CD4-positive, alpha-beta T cell treated with Interleukin-4 for 1 hour (primary cell): Measurements from ENCODE around the gene YES1.
"Not testable (repeated sequence)": the region's sequence is repeated elsewhere in the genome, so short reads cannot be mapped to it uniquely, and the experiment has no call there.

ENCODE experiments used
- DNase-seq, 2 donors: peaks; one replicate each; pipeline ENCODE4 v3.0.0-alpha.2; 2020 to 2022

Gene YES1

DNA sequence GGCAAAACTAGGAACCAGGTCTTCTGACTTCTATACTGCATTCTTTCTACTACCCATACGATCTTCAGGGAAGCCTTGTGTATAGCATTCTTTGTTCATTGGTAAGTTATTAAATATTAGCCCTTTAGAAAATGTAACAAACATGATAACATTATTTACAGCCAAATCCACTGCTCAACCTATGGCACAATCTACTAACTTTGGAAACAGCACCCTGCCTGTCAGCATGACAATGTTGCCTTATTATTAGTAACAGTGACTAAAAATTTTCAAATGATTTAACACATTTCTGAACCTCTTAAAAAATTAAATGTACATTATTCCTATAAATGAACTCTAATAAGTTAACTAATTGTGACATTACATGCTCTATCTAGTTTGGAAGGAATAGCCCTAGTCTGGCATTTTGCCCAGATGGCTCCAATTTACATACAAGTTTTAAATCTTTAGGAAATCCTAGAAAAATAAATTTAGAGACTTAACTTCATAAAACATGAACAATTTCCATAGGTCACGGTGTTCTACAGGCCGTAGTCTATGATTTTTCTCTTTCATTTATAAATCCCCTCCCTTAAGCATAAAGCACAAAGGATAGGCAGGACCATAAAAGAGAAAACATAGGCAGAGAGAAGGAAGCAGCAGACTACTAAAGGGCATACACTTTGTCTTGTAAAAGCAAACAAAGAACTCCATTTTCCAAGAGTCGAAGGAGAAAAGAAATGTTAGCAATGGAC lies 33.7 kb downstream of the YES1 start:
- DNase-seq: no peak

- DNase-seq: no peak
Measured at GRCh38 chr18:777021-777420, 35.0 kb downstream of the YES1 start.

- DNase-seq: not testable (repeated sequence)
Measured at GRCh38 chr18:776044-776443, 36.0 kb downstream of the YES1 start.

GRCh38 chr18:774811-775210 lies 37.2 kb downstream of the YES1 start:
- DNase-seq: no peak

GRCh38 chr18:773980-774624 lies 37.9 kb downstream of the YES1 start:
- no peak for DNase-seq

- DNase-seq: no peak
Measured at GRCh38 chr18:770583-770961, 41.5 kb downstream of the YES1 start.

- no peak for DNase-seq
Measured at GRCh38 chr18:767961-768360, 44.1 kb downstream of the YES1 start.

GRCh38 chr18:767084-767882 lies 44.8 kb downstream of the YES1 start:
- DNase-seq: no peak

DNA sequence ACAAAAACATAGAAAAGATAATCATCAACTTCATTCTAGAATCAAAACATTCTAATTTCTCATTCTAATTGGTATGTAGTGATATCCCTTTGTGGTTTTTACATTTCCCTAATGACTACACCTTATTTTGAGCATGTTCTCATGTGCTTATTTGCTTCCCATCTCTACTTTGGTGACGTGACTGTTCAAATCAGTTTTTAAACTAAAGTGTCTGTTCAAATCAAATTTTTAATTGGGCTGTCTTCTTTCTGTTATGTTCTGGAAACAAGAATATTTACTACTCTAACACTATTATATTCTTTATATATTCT lies 45.5 kb downstream of the YES1 start:
- no peak for DNase-seq

- no peak for DNase-seq
Measured at GRCh38 chr18:765764-766549, 46.1 kb downstream of the YES1 start.

- not testable (repeated sequence) for DNase-seq
Measured at GRCh38 chr18:759864-760263, 52.2 kb downstream of the YES1 start.

DNA sequence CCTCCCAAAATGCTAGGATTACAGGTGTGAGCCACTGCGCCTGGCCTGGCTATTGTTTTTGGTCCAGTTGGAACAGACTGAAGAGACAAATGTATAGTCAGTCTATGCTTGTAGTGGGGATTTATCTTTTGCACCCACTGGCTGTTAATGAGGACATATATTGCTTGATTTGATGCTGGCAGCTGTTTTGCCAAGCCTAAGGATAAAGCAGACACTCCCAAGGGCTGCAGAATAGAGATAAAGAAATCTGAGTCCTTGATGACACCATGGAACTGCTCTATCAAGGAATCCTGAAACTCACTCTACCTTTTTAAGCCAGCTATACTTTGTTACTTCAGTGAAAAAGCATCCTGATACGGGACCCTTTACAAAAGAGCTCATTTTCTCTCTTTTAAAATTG lies 56.5 kb downstream of the YES1 start:
- DNase-seq: no peak

DNA sequence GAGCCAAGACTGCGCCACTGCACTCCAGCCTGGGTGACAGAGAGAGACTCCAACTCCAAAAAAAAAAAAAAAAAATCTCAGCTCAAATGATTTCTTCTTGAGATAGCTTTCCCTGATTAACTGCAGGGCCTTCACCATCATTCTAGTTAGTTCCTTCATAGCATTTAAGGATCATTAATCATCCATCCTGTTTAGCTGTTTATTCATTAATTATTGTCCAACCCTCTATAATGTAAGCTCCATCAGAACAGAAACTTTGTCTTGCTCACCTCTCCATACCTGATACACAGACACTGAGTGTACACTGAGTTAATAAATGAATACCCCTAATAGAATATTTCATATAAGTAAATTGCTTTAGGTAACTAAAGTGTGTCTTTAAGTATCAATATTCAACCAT lies 57.4 kb downstream of the YES1 start:
- no peak for DNase-seq

DNA sequence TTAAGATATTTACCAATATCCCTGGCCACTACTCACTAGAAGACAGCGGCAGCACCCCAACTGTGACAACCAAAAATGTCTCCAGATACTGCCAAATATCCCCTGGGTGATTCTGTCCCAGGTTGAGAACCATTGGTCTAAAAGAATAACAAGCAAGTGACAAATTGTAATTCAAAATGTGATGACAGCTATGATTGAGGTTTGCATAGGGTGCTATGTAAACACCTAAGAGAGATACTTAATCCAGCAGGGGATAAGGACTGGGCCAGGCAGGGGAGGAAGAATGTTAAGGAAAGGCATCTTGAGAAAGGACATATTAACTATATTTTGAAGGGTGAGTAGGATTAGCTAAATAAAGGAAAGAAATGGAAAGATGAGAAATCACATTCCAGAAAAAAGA lies 61.6 kb downstream of the YES1 start:
- no peak for DNase-seq

- DNase-seq: no peak
Measured at GRCh38 chr18:744832-745597, 67.0 kb downstream of the YES1 start.

- peak in 1 of 2 donors; percentile 69 for DNase-seq
Measured at GRCh38 chr18:741931-742512, 70.0 kb downstream of the YES1 start.

DNA sequence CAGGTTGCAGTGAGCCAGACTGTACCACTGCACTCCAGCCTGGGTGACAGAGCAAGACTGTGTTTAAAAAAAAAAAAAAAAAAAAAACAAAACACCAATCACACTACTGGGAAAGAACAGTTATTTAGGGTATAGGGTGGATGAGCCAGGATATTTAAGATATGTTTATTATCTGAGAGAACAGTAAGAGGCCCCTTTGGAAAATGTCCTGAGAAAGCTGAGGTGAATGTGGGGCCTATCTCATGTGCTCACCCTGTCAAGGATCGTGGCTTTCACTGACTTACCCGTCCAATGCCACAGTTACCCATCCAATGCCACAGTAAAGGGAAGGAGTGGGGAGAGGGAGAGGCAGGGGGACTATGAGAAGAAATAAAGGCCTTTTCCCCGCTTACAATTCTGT lies 79.7 kb downstream of the YES1 start:
- no peak for DNase-seq

DNA sequence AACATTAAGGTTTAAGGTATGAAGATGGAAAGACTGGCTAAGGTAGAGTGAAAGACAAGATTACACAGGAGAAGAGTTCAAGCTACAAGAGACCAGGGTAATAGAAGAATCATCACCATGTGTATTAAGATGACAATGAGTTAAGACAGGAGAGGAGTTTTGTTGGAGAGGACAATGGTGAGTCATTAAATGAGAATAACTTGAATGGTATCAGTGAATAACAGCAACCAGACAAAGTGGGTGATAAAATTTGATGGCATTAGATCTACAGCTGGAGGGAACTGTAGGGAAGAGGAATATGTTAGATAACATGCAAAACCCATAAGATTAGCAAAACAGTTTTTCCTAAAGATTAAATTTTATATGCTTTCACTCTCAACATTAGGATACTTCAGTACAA lies 80.9 kb downstream of the YES1 start:
- no peak for DNase-seq

- DNase-seq: no peak
Measured at GRCh38 chr18:730692-731091, 81.3 kb downstream of the YES1 start.

GRCh38 chr18:730120-730519 lies 81.9 kb downstream of the YES1 start:
- DNase-seq: not testable (repeated sequence)

DNA sequence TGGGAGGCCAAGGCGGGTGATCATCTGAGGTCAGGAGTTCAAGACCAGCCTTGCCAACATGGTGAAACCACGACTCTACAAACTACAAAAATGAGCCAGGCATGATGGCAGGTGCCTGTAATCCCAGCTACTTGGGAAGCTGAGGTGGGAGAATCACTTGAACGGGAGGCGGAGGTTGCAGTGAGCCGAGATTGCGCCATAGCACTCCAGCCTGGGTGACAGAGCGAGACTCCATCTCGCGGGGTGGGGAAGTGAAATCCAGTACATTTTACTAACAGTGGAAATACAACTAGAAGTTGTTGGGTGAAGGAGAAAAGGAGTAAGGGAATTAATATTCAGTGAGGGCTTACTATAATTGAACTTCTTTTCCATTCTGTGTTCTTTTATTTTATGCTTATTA lies 86.4 kb downstream of the YES1 start:
- DNase-seq: no peak

GRCh38 chr18:723541-724080 lies 88.4 kb downstream of the YES1 start:
- no peak for DNase-seq
